ENCODE measurements around the gene TATDN2.

GRCh38 chr3:10308678-10309077 lies 60.4 kb downstream of the TATDN2 start:
- TF ChIP-seq POLR2A (IDR thresholded peaks at IDR 0.05; ENCODE audit: low read depth, low read length), result no peak
- TF ChIP-seq, protein P1, sequence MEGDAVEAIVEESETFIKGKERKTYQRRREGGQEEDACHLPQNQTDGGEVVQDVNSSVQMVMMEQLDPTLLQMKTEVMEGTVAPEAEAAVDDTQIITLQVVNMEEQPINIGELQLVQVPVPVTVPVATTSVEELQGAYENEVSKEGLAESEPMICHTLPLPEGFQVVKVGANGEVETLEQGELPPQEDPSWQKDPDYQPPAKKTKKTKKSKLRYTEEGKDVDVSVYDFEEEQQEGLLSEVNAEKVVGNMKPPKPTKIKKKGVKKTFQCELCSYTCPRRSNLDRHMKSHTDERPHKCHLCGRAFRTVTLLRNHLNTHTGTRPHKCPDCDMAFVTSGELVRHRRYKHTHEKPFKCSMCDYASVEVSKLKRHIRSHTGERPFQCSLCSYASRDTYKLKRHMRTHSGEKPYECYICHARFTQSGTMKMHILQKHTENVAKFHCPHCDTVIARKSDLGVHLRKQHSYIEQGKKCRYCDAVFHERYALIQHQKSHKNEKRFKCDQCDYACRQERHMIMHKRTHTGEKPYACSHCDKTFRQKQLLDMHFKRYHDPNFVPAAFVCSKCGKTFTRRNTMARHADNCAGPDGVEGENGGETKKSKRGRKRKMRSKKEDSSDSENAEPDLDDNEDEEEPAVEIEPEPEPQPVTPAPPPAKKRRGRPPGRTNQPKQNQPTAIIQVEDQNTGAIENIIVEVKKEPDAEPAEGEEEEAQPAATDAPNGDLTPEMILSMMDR (IDR thresholded peaks at IDR 0.05; ENCODE audit: extremely low read depth in 1 of 2, insufficient read depth in 1 of 2, low read depth in 1 of 2, low read length in 2 of 2), result no peak
- TF ChIP-seq POLR2AphosphoS5 (IDR thresholded peaks at IDR 0.05; ENCODE audit: insufficient read depth, low read depth, low read length), result no peak
- TF ChIP-seq JUN (IDR thresholded peaks at IDR 0.05; ENCODE audit: borderline replicate concordance, insufficient read depth, insufficient read length, low read depth), result no peak
- no peak for TF ChIP-seq EZH2 (IDR thresholded peaks at IDR 0.05; ENCODE audit: borderline replicate concordance, low read depth, low read length, severe bottlenecking)
- TF ChIP-seq MYC (IDR thresholded peaks at IDR 0.05; ENCODE audit: low read depth, low read length), result no peak
